ENCODE results near the gene ATXN7L3.
"Not testable (repeated sequence)": the region's sequence is repeated elsewhere in the genome, so short reads cannot be mapped to it uniquely, and the experiment has no call there.

ATXN7L3 gene, protein sequence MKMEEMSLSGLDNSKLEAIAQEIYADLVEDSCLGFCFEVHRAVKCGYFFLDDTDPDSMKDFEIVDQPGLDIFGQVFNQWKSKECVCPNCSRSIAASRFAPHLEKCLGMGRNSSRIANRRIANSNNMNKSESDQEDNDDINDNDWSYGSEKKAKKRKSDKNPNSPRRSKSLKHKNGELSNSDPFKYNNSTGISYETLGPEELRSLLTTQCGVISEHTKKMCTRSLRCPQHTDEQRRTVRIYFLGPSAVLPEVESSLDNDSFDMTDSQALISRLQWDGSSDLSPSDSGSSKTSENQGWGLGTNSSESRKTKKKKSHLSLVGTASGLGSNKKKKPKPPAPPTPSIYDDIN

DNA sequence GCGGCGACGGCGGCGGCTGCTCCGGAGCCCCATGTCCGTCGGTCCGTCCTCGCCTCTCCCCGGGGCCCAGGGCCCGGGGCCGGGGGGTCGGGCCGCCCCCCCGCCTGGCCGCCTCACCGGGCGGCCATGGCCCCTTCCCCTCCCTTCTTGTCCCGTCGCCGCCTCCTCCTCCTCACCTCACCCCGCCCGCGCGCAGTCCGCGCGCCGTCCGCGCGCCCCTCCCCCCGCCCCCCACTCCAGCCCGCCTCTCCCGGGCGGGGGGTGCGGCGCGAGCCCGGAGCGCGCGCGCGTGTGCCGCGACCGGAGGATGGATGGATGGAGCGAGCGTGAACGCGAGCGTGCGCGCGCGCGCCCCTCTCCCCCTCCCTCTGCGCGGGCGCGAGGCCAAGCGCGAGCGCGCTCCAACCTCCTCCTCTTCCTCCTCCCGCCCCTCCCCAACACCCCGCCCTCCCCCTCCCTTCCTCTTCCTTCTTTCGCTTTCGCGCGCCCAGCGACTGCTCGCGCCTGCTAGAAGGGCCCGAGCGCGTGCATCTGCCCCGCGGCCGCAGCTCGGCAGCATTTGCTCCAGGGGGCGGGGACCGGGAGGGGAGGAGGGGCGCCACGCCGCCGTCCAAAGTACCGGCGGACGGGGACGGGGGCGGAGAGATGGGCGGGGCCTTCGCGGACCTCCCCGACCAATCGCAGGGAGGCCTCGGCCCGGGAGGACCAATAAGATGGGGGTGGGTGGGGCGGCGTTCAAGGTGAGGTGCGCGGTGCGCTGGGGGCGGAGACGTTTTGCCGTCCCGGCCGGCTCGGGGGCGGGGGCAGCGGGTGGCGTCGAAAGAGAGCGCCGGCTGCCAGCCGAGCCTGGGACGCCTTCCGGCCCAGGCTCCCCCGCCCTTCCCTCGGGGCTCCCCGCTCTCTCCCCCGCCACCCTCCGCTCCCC, at the start of gene ATXN7L3:
TSS of gene ATXN7L3 (minus strand) at position 332 of the 925 bp plus-strand sequence. CDS start 1,814 bp downstream, outside the sequence.
- peak; percentile 98 for DNase-seq (ENCODE audit: low spot score)

DNA sequence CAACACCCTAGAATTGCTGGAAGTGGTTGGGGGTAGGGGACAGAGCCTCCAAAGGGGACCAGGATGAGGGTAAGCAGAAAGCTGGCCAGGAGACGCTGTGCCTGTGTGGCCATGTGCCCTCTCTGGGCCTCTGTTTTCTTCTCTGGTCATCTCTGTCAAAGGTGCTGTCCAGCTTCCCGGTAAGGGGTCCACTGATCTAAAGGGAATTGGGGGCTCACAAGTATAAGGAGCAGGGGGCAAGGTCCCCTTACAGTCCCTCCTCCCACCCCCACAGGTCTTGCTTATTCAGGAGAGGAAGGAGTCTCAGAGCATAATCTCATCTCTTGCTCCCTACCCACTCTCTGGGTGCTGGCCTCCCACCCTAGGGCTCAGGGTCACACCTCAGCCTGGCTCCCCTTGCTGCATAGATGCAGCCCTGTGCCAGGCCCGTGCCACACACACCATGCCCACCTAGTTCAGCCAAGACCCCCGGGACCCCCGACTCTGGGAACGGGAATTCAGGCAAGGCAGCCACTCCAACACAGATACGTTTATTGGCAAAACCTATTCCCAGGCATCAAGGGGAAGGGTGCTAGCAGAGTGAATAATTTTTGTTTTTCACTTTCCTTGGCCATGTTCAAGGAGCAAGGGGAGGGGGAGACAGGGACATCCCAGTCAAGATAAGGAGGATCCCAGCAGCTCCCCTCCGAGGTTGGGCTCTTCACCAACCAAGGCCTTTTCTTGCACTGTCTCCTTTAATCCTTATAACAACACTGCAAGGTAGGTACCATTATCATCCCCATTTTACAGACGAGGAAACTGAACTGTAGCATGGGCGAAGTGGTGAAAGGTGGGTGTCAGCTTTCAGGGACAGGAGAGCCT, 48.4 kb upstream of the ATXN7L3 start:
- DNase-seq (ENCODE audit: low spot score) = no peak

DNA sequence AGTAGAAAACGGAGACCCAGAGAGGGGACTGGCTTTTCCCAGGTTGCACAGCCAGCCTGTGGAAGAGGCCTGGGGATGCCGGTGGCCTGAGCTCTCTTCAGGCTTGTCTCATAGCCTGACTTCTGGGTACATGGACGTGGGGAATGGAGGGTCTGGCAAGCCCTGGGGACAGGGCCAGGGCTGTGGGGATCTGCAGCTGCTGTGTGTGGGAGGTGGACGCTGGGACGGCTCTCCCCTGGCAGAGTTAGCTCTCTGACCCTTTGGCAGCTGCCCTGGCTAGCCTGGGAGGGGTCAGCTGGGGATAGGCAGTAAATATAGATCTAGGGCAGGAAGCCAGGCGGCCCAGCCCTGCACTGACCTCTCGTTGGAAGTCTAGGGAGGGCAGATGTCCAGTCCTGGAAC, 47.8 kb upstream of the ATXN7L3 start:
- DNase-seq (ENCODE audit: low spot score) = no peak

DNA sequence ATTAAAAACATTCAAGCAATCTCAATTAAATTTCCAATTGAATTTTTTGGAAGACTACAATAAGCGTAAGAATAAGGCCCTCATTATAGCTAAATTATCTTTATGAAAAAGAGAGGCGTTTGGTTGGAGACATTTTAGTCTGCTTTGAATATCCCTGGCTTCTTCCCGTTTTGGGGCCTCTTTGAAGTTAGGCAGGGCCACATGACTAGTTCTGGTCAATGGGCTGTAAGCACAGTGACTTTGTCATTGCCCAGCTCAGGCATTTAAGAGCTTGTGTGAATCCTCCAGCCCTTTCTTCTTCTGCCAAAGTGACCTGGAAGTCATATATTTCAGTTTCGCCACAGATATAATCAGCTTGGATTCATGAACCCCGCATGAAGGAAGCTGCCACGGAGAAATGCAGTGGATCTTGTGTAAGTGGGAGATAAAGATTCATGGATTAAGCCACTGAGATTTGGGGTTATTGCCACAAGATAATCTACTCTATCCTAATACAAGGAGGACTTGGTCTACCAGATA, 41.5 kb upstream of the ATXN7L3 start:
- DNase-seq (ENCODE audit: low spot score) = no peak

DNA sequence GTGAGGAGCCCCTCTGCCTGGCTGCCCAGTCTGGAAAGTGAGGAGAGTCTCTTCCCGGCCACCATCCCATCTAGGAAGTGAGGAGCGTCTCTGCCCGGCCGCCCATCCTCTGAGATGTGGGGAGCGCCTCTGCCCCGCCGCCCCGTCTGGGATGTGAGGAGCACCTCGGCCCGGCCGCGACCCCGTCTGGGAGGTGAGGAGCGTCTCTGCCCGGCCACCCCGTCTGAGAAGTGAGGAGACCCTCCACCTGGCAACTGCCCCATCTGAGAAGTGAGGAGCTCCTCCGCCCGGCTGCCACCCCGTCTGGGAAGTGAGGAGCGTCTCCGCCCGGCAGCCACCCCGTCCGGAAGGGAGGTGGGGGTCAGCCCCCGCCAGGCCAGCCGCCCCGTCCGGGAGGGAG, 38.2 kb upstream of the ATXN7L3 start:
- not testable (repeated sequence) for DNase-seq (ENCODE audit: low spot score)

DNA sequence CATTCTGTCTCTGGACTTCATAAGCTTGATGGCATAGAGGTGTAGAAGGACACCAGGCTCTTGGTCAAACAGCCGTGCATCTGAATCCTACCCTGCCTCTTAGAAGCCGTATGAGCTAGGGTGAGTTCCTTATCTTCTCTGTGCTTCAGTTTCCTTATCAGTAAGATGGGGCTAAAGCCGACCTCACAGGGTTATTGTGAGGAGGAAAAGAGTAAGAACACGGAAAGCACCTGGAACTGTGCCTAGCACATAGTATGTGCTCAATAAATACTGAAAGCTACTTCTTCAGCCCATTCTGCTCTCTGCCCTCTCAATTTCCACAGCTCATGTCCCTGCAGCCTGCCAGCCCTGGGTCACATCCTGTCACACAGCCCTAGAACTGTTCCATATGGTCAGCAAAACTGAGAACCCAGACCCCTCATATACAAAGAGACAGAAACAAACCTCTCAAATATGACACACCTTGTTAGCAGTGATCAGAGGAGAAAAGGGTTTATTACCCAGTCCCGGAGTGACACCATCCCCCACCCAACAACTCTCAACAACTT, 36.8 kb upstream of the ATXN7L3 start:
- no peak for DNase-seq (ENCODE audit: low spot score)

DNA sequence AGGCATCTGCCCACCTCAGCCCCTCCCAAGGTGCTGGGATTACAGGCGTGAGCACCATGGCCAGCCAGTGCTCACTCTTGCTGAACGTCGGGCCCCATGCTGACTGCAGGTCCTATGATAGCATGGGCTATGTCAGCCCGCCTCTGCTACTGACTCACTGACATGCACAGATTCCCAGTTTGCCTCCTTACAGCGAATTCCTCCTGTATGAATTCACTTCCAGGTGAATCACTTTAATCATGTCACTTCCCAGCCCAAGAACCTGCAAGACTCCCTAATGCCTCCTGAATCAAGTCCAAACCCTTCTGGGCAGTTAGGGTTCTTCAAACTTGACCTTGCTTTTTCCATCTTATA, 35.9 kb upstream of the ATXN7L3 start:
- DNase-seq (ENCODE audit: low spot score) = peak; percentile 7

DNA sequence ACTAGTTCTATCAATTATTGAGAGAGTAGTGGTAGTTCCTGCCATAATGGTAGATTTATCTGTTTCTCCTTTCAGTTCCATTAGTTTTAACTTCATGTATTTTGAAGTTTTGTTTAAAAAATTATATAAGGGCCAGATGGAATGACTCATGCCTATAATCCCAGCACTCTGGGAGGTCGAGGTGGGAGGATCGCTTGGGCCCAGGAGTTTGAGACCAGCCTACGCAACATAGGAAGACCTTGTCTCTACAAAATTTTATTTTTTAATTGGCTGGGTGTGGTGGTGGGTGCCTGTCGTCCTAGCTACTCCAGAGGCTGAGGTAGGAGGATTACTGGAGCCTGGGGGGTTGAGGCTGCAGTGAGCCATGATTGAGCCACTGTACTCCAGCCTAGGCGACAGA, 33.9 kb upstream of the ATXN7L3 start:
- DNase-seq (ENCODE audit: low spot score) = no peak

DNA sequence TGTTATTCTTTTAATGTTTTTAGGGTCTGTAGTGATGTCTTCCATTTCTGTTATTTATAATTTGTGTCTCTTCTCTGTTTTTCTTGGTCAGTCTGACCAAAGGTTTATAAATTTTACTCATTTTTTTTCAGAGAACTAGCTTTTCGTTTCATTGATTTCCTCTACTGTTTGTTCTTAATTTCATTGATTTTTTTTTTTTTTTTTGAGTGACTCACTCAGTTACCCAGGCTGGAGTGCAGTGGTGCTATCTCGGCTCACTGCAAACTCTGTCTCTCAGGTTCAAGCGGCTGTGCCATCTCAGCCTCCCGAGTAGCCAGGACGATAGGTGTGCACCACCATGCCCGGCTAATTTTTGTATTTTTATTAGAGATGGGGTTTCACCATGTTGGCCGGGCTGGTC, 32.4 kb upstream of the ATXN7L3 start:
- no peak for DNase-seq (ENCODE audit: low spot score)

DNA sequence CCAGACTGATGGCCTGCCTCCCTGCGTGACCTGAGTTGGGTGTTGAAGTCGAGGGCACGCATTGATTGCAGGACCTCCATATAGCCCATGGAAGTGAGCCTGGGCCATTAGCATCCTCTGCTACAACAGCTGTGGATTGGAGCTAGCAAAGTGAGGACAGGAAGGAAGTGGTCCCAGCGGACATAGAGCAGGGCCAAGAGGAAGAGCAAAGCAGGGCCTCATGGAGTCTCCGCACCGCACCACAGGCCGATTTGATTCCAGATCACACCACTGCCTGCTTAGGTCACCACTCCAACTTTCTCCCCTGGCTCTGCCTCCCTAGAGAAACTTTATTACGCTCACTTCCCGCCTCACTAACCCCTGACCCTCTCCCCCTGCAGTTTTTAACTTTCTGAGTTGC, 30.5 kb upstream of the ATXN7L3 start:
- DNase-seq (ENCODE audit: low spot score) = no peak

DNA sequence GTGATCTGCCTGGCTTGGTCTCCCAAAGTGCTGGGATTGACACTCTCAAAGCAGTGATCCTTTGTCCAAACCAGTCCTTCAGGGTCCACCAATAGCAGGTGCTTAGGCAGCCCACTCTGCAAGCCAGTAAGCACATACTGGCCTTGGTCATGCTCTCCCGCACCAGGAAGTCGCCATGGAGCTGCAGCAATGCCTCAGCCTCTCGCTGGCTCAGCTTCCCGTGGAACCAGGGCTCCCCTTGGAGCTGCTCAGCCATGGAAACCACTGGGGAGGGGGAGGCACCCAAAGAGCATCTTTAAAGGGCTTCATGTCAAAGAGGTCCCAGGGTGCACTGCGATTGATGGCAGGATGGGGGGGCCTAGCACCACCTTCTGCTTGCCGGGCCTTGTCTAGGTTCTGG, 29.4 kb upstream of the ATXN7L3 start:
- no peak for DNase-seq (ENCODE audit: low spot score)

DNA sequence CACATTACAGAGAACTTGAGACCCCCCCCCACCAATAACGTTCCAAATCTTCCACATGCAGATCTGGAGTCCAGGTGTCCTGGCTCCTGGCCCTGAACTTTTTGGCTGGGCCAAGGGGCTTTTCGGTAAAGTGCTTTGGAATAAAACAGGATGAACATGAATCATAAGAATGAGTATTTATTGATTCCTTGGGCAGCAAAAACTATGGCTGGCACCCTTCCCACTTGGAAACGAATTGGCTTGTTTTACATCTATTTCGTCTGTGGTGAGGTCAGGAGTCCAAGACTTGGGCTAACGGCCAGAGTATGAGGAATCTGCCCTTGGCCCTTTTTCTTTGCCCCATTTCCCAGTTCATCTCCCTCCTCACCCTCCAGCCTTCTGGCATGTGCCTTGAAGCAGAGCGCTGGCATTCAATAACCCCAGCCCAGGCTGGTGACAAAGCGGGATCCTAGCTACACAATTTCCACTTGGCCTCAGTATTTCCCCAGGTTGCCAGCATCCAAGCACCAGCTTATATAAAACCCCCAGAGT, 23.9 kb upstream of the ATXN7L3 start:
- peak; percentile 42 for DNase-seq (ENCODE audit: low spot score)

DNA sequence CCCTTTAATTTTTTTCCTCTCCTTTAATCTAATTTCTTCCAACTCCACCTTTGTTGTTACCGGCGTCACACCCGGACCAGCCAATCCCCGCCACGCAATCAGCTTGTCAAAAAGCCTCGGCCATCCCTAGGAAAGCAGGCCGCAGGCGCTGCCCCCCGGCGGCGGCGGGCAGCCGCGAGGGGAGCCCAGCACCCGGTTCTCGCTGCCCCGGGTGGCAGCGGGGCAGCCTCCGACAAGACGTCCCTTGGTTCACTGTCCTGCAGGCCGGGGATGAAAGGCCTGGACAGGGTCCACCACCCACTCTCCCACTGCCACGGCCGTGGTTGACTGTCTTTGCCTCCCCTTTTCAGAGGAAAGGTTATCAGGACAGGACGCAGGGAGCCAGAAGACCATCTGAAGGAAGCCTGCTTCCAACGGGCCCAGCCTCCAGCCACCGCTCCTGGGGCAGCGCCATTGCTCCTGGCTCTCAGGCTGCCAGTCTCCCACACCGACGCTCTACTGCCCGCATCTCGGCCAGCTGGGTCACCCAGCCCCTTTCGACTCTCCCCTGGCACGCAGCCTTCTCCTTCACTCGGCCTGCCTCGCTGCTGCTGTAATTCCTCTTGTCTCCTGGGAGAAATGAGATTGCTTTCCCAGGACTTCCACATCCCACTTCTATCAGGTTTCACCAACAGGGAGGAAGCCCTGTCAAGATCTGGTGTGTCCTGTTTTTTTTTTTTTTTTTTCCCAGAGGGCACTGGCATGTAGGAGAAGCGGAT, 22.6 kb upstream of the ATXN7L3 start:
- peak; percentile 87 for DNase-seq (ENCODE audit: low spot score)

DNA sequence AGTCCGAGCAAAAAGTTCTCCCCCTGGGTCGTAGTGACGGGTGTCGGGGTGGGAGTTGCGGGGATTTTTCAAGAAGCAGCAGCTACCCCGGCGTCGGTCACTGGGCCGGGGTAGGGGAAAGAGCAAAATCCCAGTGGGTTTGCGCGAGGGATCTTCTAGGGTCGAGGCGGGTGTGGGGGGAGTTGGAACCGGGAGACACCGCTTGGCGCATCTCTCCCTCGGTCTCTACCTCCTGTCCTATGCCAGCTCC, 22.1 kb upstream of the ATXN7L3 start:
- DNase-seq (ENCODE audit: low spot score) = no peak

DNA sequence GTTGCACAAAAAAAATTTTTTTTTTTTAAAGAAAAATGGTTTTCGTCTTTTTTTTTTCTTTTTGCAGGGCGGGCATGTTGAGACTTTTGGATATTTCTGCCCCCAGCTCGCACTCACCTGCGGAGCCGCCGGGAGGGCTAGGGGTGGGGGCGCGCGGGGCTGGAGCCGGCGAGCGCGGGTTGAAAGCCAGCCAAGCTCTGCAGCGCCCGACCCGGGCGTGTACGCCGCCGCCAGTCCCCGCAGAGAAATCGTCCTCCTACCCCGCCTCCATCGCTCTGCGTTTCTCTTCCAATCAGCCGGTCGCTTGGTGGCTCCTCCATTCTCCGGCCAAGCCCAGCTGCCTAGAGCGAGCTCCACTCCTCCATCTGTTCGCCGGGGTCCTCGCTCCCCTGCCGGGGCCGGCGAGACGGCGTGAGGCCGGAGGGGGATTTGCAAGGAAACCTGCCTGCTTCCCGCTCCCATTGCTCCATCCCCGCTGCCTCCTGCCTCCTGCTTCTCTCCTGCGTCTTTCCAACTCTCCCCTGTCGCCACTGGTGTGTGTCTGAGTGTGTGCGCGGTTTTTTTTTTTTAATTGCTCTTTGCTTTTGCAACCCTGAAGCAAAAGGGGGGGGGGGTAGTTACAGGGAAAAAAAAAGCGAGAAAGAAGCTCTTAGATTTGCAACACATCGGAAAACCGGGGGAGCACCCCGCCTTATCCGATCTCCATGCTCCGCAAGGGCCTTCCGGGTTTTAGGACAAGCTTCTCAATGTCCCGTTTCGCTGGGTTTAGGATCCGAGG, 21.6 kb upstream of the ATXN7L3 start:
- peak; percentile 82 for DNase-seq (ENCODE audit: low spot score)

DNA sequence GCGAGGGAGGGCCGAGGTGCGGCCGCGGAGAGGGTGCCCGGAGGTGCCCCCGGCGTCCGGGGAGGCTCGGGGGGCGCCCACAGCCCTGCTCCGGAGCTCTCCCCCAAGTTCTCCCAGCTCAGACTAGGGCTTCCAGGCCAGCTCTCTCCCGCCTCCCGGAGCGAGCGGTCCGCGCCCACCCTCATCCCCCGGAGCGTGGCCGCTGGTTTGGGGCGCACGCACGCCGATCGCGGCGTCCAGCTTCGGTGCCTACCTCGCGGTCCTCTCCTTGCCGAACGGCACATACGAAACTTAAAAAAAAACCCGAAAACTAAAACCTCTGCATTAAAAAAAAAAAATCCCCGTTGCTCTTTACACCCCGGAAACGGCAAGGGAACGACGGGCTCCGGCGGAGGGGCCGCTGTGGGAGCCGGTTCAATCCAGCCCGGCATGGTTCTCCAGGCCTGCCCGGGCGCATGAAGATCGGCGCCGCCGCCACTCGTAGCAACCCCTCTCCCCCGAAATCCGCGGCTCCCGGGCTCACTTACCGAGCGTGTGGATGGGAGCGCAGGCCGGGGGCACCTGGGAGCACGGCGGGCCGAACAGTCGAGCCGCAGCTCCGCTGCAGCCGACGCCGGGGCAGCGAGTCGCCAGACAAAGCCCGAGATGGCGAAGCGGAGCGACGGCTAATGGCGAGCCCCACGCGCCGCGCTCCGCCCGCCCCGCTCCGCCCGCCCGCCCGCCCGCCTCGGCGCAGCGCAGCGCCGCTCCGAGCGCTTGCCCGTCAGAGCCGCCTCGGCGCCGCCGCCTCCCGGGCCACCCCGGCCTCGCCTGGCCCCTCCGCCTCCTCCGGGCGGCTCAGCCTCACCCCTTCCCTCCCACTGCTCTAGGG, 20.8 kb upstream of the ATXN7L3 start:
- peak; percentile 83 for DNase-seq (ENCODE audit: low spot score)

DNA sequence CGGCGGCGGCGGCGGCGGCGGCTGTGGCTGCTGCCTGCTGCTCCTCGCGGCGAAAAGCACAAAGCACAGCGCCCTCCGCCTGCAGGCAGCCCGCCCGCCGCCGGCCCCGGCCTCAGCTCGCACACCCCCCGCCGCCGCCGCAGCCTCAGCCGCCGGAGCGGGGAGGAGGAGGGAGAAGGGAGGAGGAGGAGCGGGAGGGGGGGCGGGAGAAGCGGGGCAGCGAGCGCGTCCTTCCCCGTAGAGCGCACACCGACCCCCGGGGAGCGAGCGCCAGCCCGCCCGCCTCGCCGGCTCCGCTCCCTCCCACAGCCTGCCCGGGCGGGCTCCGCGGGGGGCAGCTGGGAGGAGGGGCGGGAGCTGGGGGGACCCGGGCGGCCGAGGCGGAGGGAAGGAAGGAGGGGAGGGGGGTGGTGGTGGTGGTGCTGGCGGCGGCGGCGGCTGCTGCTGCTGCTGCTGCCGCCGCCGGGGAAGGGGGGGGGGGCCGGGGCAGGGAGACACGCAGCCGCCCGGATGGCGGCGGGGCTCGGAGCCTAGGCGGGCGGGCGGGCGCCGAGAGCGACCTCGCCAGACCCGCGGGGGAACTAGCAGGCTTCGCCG, 20.0 kb upstream of the ATXN7L3 start, which contains the start of gene UBTF:
TSS of gene UBTF (minus strand) at position 60 of the 597 bp plus-strand sequence. CDS start 1,446 bp downstream, outside the sequence.
- peak; percentile 68 for DNase-seq (ENCODE audit: low spot score)

DNA sequence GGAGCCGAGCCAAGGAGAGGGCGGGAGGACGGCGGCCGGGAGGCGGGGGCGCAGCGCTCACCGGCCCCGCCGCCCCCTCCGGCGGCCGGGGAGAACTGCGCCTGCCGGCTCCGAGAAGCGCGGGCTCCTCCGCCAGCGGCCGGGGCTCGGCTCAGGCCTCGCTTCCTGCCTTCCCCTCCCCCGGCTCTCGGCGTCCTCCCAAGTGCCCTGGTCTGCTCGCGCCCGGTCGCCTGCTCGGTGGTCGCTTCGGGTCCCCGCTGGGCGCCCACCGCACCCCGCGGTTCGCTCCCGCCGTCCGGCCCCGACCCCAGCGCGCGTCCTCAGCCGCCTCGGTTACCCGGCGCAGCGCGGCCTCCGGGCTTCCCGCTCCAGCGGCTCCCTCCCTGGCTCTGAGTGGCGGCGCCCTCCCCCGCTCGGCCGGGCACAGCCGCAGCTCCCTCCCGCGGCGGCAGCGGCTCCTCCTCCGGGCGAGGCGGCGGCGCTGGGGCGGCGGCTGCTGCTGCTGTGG, 19.5 kb upstream of the ATXN7L3 start:
- DNase-seq (ENCODE audit: low spot score) = peak; percentile 86
